AG10803 (cell line): ENCODE results near the gene ARHGEF28.

ENCODE experiments used
- DNase-seq: peaks from one replicate; pipeline ENCODE4 v3.0.0; 2010; ENCODE audit warnings: low read depth
- H3K4me3 ChIP-seq: 2 replicates; pipeline ENCODE4 v1.5.1; 2011; ENCODE audit warnings: mild to moderate bottlenecking, low read length, control low read depth
- CTCF ChIP-seq: conservative IDR thresholded peaks from 2 replicates; pipeline ENCODE4 v1.5.1; 2011; ENCODE audit warnings: mild to moderate bottlenecking, low read length, control low read depth, inconsistent platforms

ARHGEF28 gene

GRCh38 chr5:73625944-73626811, at the start of gene ARHGEF28:
ARHGEF28 (plus strand) TSS chr5:73626196; CDS start chr5:73684852, 58,656 bp downstream.
- DNase-seq: peak; percentile 42
- H3K4me3 ChIP-seq: peak within 1 kb of the TSS; percentile 82
- no peak for TF ChIP-seq CTCF

GRCh38 chr5:73582285-73583145, 43.5 kb upstream of the ARHGEF28 start:
- DNase-seq: no peak

GRCh38 chr5:73587923-73588322, 38.1 kb upstream of the ARHGEF28 start:
- no peak overlapping the region for H3K4me3 ChIP-seq
- TF ChIP-seq CTCF: no peak
- DNase-seq: no peak

More at GRCh38 chr5:73582285-73583145, 43.5 kb upstream of the ARHGEF28 start:
- TF ChIP-seq CTCF: no peak
- no peak overlapping the region for H3K4me3 ChIP-seq

DNA sequence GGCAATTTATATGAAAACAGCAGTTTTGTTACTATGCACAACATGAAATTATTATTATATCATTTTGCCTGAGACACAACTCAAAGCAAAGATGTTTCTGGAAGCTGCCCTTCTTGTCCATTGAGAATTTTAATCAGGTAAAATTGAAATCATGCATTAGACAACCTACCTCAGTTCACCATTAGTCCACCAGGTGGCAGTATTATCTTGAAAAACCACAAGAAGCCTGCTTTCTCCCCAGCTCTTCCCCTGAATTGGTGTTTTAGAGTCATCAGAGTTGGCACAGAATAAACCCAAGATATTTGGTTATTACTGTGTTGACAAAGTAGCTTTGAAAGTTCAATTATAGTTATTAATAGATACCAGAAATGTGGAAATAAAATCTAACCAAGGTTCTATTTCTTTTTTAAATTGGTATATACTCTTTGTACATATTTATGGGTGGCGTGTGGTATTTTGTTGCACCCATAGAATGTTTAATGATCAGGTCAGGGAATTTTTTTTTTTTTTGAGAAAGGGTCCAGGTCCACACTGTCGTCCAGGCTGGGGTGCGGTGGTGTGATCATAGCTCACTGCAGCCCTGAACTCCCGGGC, 34.8 kb upstream of the ARHGEF28 start:
- no peak overlapping the region for H3K4me3 ChIP-seq
- TF ChIP-seq CTCF: peak; percentile 84
- peak; percentile 90 for DNase-seq

- TF ChIP-seq CTCF: no peak
- H3K4me3 ChIP-seq: no peak overlapping the region
- DNase-seq: peak; percentile 49
Measured at GRCh38 chr5:73591698-73592501, 34.1 kb upstream of the ARHGEF28 start.

DNA sequence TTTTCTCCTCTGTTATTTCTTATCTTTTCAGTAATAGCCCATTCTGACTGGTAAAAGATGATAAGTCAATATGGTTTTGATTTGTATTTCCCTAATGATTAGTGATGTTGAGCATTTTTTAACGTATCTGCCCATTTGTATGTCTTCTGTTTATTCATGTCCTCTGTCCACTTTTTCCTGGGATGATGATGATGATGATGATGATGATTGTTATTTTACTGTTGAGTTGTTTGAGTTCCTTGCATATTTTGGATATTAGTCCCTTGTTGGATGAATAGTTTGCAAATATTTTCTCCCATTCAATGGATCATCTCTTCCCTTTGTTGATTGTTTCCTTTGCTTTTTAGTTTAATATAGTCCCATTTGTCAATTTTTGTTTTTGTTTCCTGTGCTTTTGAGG, 33.4 kb upstream of the ARHGEF28 start:
- H3K4me3 ChIP-seq: no peak overlapping the region
- peak; percentile 76 for DNase-seq
- TF ChIP-seq CTCF: no peak
